AG10803 (cell line): ENCODE data around the gene TC2N.
"Not testable (repeated sequence)": the region's sequence is repeated elsewhere in the genome, so short reads cannot be mapped to it uniquely, and the experiment has no call there.

Source experiments
- DNase-seq: peaks from one replicate; pipeline ENCODE4 v3.0.0; 2010; ENCODE audit warnings: low read depth
- H3K4me3 ChIP-seq: 2 replicates; pipeline ENCODE4 v1.5.1; 2011; ENCODE audit warnings: mild to moderate bottlenecking, low read length, control low read depth
- CTCF ChIP-seq: conservative IDR thresholded peaks from 2 replicates; pipeline ENCODE4 v1.5.1; 2011; ENCODE audit warnings: mild to moderate bottlenecking, low read length, control low read depth, inconsistent platforms

The TC2N gene

DNA sequence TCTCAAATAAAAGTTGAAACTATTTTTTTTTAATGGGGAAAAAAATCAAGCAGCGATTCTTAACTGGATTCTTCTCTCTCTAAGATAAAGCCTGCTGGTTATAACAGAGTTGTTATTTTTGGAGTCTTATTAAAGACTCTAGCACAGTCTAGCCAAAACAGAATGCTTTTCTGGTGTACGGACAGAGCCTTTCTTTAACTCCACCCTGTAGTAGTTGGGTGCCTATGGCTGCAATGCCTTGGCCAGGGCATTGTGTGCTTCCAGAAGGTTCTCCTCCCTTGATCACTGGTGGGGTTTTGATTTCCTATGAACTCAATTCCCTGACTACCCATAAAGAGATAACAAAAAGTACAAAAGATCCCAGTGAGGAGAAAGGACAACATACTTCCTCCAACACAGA, 35.7 kb upstream of the TC2N start:
- no peak overlapping the region for H3K4me3 ChIP-seq
- DNase-seq: no peak
- no peak for TF ChIP-seq CTCF

DNA sequence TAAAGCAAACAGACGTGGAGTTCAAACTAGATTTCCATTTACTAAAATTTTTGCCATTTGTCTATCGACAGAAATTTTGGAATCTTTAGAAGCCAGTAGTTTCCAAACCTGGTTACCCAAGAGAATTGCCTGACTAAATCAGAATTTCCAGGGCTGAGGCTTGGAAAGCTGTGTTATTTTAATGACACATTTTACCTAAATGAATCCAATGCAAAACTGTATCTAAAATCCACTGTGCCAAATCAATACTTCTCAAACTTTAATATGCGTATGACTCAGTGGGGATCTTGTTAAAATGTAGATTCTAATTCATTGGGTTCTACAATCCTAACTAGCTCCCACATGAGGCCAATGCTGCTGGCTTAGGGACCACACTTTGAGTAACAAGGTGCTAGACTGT, 35.0 kb upstream of the TC2N start:
- no peak for TF ChIP-seq CTCF
- no peak for DNase-seq
- H3K4me3 ChIP-seq: no peak overlapping the region

DNA sequence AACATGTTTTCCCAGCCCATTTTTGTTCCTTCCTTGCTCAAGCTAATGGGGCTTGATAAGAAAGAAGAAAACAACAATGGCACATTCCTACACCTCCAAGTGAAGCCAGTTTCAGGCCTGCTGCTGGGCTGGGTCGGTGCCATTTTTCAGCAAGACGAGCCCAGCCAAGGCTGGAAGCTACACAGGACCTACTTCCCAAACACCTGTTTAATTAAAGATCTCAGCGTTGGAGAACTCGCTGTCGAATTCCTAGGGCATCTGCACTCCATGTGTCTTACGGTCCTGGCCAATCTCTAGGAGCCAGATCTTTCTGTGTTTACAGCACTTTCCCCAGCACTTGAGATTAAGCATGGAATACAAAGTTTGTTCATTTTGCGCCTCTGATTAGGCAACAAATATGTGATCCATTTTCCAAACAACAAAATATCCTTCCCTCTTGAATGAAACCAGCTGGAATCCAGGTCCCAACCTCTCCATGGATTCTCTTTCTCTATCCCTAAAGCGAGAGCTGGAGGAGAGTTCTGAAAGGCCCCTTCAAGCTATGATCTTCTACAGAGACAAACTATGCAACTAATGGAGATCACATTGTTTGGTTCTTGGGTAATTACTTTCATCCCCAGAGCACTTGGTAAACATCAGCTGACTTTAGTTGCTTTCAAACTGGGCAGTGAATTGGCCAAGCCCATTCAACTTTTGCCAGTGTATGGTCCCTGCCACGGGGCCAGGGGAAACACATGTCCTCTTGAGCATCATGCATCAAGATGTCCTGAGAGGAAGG, 34.3 kb upstream of the TC2N start:
- peak; percentile 89 for DNase-seq
- no peak for TF ChIP-seq CTCF
- no peak overlapping the region for H3K4me3 ChIP-seq

DNA sequence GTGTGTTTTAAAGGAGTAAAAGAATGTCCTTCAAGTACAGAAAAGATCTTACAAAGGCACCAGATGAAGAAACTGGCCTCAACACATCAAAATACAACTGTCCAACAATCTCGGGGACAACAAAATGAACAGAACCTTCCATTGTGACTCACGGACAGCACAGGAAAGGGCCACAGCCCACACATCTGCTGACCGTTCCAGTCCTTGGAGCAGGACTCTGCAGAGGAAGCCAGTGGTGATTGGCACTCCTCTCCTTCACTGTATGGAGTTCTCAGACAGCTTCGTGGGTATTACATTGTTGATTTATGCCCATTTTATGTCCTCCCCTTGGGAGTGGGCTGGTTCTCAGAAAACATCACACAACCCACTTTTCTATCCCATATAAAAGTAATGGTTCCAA, 32.5 kb upstream of the TC2N start:
- TF ChIP-seq CTCF: no peak
- no peak for DNase-seq

DNA sequence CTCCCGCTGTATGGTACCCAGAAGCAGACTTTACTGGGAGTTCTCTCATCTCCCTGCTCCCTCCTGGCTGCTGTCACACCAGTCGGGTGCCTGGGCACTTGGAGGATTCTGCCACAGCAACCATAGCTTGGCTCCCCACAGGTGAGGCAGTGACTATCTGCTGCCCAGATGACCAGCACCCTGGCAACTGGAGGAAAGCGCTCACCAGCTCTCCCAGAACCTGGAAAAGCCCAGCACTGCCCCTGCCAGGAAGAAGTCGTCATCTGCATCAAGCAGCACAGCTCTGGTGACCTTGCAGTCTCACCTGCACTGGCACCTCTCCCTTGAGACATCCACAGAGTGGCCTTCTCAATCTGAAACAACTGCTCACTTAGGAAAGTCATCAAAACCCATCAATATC, 31.9 kb upstream of the TC2N start:
- no peak for DNase-seq
- H3K4me3 ChIP-seq: no peak overlapping the region
- no peak for TF ChIP-seq CTCF

More for the DNA sequence above, 32.5 kb upstream of the TC2N start:
- no peak overlapping the region for H3K4me3 ChIP-seq

- no peak overlapping the region for H3K4me3 ChIP-seq
- TF ChIP-seq CTCF: no peak
Measured at GRCh38 chr14:91898372-91898771, 31.0 kb upstream of the TC2N start.

DNA sequence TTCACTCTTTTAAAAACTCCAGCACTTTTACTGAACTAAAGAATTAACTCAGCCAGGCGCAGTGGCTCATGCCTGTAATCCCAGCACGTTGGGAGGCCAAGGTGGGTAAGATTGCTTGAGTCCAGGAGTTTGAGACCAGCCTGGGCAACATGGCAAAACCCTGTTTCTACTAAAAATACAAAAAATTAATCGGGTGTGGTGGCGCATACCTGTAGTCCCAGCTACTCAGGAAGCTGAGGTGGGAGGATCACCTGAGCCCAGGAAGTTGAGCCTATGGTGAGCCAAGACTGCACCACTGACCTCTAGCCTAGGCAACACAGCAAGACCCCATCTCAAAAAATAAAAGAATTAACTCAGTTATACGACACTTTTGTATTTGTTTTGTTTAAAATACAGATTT, 30.4 kb upstream of the TC2N start:
- DNase-seq, H3K4me3 ChIP-seq: not testable (repeated sequence)

More at GRCh38 chr14:91898372-91898771, 31.0 kb upstream of the TC2N start:
- no peak for DNase-seq
